Measurements from ENCODE around the gene ST3GAL3. TPM values are rescaled to one million over a fixed set of nuclear protein-coding genes. Genes with fewer than 3 reads are reported as not detected.

Gene ST3GAL3
- polyA plus RNA-seq, 1 donor (not counting 4 experiments of a cell fraction or from before 2014, with no cell fraction given): 10.0 TPM

DNA sequence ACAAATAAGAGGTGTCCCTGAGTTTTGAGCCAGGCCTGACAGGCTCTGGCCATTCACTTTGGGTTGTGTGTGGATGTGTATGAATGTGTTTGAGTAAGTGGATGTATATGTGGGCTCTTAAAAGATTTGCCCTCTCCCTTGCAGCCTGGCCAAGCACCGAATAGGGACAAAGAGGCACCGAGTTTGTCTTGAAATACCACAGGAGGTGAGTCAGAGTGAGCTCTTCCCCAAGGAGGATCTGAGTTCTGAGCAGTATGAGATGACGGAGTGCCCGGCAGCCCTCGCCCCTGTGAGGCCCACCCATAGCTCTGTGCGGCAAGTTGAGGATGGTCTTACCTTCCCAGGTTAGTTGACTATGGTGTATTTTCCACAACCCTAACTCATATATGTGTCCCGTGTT, 38.4 kb upstream of the ST3GAL3 start:
- Histone ChIP-seq H3K4me3 (ENCODE audit: control insufficient read depth in 2 of 3, extremely low read depth in 1 of 3, insufficient read depth in 2 of 3, low read depth in 1 of 3, low read length in 3 of 3) (no peak overlapping the region), H3K79me2 (ENCODE audit: control insufficient read depth, insufficient read depth, low read length) (peaks cover 5% of the 10 kb centered on the region), H3K27me3 (ENCODE audit: control insufficient read depth, extremely low read depth, insufficient read depth, low read length) (no peaks in the 10 kb centered on the region), H3K36me3 (ENCODE audit: control insufficient read depth in 2 of 2, extremely low read depth in 1 of 2, insufficient read depth in 2 of 2, low read length in 2 of 2) (peaks cover 51 to 66% of the 10 kb centered on the region in 2 experiments), H2AFZ (ENCODE audit: control insufficient read depth, low read length) (no peak overlapping the region), H3K9me3 (ENCODE audit: control insufficient read depth, low read depth, low read length) (no peaks in the 10 kb centered on the region), H3K4me2 (ENCODE audit: control insufficient read depth, extremely low read depth, insufficient read depth, low read depth, low read length) (no peak overlapping the region), H3K27ac (ENCODE audit: control insufficient read depth, insufficient read depth, low read length) (no peak overlapping the region), H3K9ac (ENCODE audit: control insufficient read depth, extremely low read depth, insufficient read depth, low read length) (no peak overlapping the region), H3K4me1 (ENCODE audit: control insufficient read depth, extremely low read depth, insufficient read depth, low read length) (peaks cover 45% of the 10 kb centered on the region), H4K20me1 (ENCODE audit: control insufficient read depth, extremely low read depth, insufficient read depth, low read length) (peaks cover 8% of the 10 kb centered on the region), H3K9me1 (ENCODE audit: control insufficient read depth, extremely low read depth, insufficient read depth, low read length) (peaks cover 8% of the 10 kb centered on the region)
- dilution Hi-C loops (cut with MboI; ENCODE audit: extremely low pct_ligation_motif_present, low sequenced_read_pairs): no loop called here
- FAIRE-seq: peak; percentile 76
- no peak for DNase-seq (ENCODE audit: low read depth, low spot score)
- TF ChIP-seq EZH2 (IDR thresholded peaks at IDR 0.05; ENCODE audit: low read length): no peak
- TF ChIP-seq, protein P1, sequence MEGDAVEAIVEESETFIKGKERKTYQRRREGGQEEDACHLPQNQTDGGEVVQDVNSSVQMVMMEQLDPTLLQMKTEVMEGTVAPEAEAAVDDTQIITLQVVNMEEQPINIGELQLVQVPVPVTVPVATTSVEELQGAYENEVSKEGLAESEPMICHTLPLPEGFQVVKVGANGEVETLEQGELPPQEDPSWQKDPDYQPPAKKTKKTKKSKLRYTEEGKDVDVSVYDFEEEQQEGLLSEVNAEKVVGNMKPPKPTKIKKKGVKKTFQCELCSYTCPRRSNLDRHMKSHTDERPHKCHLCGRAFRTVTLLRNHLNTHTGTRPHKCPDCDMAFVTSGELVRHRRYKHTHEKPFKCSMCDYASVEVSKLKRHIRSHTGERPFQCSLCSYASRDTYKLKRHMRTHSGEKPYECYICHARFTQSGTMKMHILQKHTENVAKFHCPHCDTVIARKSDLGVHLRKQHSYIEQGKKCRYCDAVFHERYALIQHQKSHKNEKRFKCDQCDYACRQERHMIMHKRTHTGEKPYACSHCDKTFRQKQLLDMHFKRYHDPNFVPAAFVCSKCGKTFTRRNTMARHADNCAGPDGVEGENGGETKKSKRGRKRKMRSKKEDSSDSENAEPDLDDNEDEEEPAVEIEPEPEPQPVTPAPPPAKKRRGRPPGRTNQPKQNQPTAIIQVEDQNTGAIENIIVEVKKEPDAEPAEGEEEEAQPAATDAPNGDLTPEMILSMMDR (optimal IDR thresholded peaks at IDR 0.05 in 1 of 3, IDR thresholded peaks at IDR 0.05 in 1 of 3, conservative IDR thresholded peaks at IDR 0.05 in 1 of 3; ENCODE audit: extremely low read depth in 1 of 3, insufficient read depth in 2 of 3, low read length in 3 of 3): no peak

DNA sequence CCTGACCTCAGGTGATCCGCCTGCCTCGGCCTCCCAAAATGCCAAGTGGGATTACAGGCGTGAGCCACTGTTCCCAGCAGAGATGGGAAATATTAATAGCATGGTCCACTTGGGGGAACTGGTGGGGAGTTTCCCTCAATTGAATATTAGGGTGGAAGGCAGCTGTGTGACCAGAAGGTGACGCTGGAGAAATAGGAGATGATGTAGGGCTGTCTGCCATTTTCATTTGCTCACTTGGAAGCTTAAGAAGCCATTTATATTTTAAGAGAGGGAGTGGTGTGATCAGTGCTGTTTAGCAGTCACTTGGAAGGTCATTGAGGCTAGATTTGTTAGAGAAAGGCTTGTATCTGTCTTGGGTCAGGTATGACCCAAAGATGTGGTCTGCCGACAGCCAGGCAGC, 37.5 kb upstream of the ST3GAL3 start:
- Histone ChIP-seq H4K20me1 (ENCODE audit: control insufficient read depth, extremely low read depth, insufficient read depth, low read length) (peaks cover 8% of the 10 kb centered on the region), H3K4me1 (ENCODE audit: control insufficient read depth, extremely low read depth, insufficient read depth, low read length) (peaks cover 45% of the 10 kb centered on the region), H3K27ac (ENCODE audit: control insufficient read depth, insufficient read depth, low read length) (no peak overlapping the region), H3K9me1 (ENCODE audit: control insufficient read depth, extremely low read depth, insufficient read depth, low read length) (peaks cover 8% of the 10 kb centered on the region), H3K36me3 (ENCODE audit: control insufficient read depth in 2 of 2, extremely low read depth in 1 of 2, insufficient read depth in 2 of 2, low read length in 2 of 2) (peaks cover 56 to 64% of the 10 kb centered on the region in 2 experiments), H3K9ac (ENCODE audit: control insufficient read depth, extremely low read depth, insufficient read depth, low read length) (no peak overlapping the region), H3K79me2 (ENCODE audit: control insufficient read depth, insufficient read depth, low read length) (peaks cover 7% of the 10 kb centered on the region), H3K27me3 (ENCODE audit: control insufficient read depth, extremely low read depth, insufficient read depth, low read length) (no peaks in the 10 kb centered on the region), H2AFZ (ENCODE audit: control insufficient read depth, low read length) (no peak overlapping the region), H3K4me2 (ENCODE audit: control insufficient read depth, extremely low read depth, insufficient read depth, low read depth, low read length) (no peak overlapping the region), H3K4me3 (ENCODE audit: control insufficient read depth in 2 of 3, extremely low read depth in 1 of 3, insufficient read depth in 2 of 3, low read depth in 1 of 3, low read length in 3 of 3) (no peak overlapping the region), H3K9me3 (ENCODE audit: control insufficient read depth, low read depth, low read length) (no peaks in the 10 kb centered on the region)
- FAIRE-seq: no peak
- dilution Hi-C loops (cut with MboI; ENCODE audit: extremely low pct_ligation_motif_present, low sequenced_read_pairs): no loop called here
- DNase-seq (ENCODE audit: low read depth, low spot score): no peak
- TF ChIP-seq, protein P1 (optimal IDR thresholded peaks at IDR 0.05 in 1 of 3, IDR thresholded peaks at IDR 0.05 in 1 of 3, conservative IDR thresholded peaks at IDR 0.05 in 1 of 3; ENCODE audit: extremely low read depth in 1 of 3, insufficient read depth in 2 of 3, low read length in 3 of 3): no peak
- TF ChIP-seq EZH2 (IDR thresholded peaks at IDR 0.05; ENCODE audit: low read length): no peak

All from keratinocyte (primary cell).